GM19397 (cell line): ENCODE measurements around the gene FDCSP.
"Not testable (repeated sequence)": the region's sequence is repeated elsewhere in the genome, so short reads cannot be mapped to it uniquely, and the experiment has no call there.

Source experiments
- ATAC-seq: cut with Tn5 transposase; IDR thresholded peaks from one replicate; pipeline ENCODE4 v1.9.1; 2021; ENCODE audit warnings: mild to moderate bottlenecking, moderate library complexity; ENCODE audit not compliant: unreplicated experiment

The FDCSP gene

GRCh38 chr4:70225824-70226223, at the start of gene FDCSP:
Gene FDCSP, plus strand, starts transcription at chr4:70226124. Its CDS starts 5,071 bp downstream, at chr4:70231195.
- no peak for ATAC-seq

- ATAC-seq: no peak
Observed at GRCh38 chr4:70177090-70177489, 48.8 kb upstream of the FDCSP start.

- no peak for ATAC-seq
Observed at GRCh38 chr4:70178075-70178660, 47.8 kb upstream of the FDCSP start.

- ATAC-seq: no peak
Observed at GRCh38 chr4:70179811-70180210, 46.1 kb upstream of the FDCSP start.

GRCh38 chr4:70181864-70182263, 44.1 kb upstream of the FDCSP start:
- ATAC-seq: no peak

GRCh38 chr4:70182517-70183167, 43.3 kb upstream of the FDCSP start:
- ATAC-seq: no peak

GRCh38 chr4:70183168-70183939, 42.6 kb upstream of the FDCSP start:
- ATAC-seq: peak; percentile 71

GRCh38 chr4:70183940-70184246, 42.0 kb upstream of the FDCSP start:
- no peak for ATAC-seq

- no peak for ATAC-seq
Observed at GRCh38 chr4:70187216-70187615, 38.7 kb upstream of the FDCSP start.

GRCh38 chr4:70190579-70190978, 35.3 kb upstream of the FDCSP start:
- ATAC-seq: no peak

GRCh38 chr4:70191647-70192046, 34.3 kb upstream of the FDCSP start:
- ATAC-seq: no peak

GRCh38 chr4:70192895-70193294, 33.0 kb upstream of the FDCSP start:
- ATAC-seq: no peak

- no peak for ATAC-seq
Observed at GRCh38 chr4:70195425-70195824, 30.5 kb upstream of the FDCSP start, which contains the start of gene ODAM. Gene ODAM, plus strand, starts transcription at chr4:70195725. Its CDS starts 819 bp downstream, at chr4:70196544.

GRCh38 chr4:70196857-70197256, 29.1 kb upstream of the FDCSP start:
- no peak for ATAC-seq

GRCh38 chr4:70197842-70198241, 28.1 kb upstream of the FDCSP start:
- no peak for ATAC-seq

- ATAC-seq: no peak
Observed at GRCh38 chr4:70203601-70204000, 22.3 kb upstream of the FDCSP start.

- not testable (repeated sequence) for ATAC-seq
Observed at GRCh38 chr4:70212752-70213151, 13.2 kb upstream of the FDCSP start.

GRCh38 chr4:70216109-70216508, 9.8 kb upstream of the FDCSP start:
- not testable (repeated sequence) for ATAC-seq

- ATAC-seq: not testable (repeated sequence)
Observed at GRCh38 chr4:70216550-70216949, 9.4 kb upstream of the FDCSP start.

GRCh38 chr4:70221389-70221788, 4.5 kb upstream of the FDCSP start:
- not testable (repeated sequence) for ATAC-seq

- ATAC-seq: not testable (repeated sequence)
Observed at GRCh38 chr4:70221818-70222217, 4.1 kb upstream of the FDCSP start.

- no peak for ATAC-seq
Observed at GRCh38 chr4:70236125-70236524, 10.2 kb downstream of the FDCSP start.
